ENCODE data around the gene CTU2.

DNA sequence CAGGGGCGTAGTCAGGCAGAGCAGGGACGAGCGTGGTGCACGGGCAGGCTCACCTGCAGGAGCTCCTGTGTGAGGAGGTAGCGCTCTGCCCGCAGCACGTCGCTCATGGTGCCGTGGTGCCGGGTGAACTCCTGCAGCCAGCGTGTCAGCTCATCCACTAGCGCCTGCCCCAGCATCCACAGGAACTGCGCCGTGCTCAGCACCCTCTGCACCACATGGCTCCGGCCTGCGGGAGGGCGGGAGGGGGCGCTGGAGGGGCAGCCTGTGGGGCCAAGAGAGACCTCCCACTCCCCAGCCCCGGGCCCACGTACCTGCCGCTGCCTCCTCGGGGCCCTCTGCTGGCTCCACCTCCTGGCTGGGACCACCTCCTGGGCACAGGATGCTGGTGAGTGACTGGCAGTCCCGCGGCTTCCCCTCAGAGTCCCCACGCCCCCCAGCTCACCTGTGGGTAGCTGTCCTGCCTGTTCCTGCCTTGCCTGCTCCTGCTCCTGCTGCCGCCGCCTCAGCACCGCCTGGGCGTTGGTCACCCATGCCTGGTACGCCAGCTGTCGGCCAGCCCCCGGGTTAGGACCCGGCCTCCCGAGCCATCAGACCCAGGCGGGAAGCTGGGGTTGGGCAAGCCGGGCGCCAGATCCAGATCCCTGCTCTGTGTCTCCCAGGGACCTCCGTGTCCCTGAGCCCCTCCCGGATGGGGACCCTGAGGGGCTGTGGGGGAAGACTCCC, 16.6 kb downstream of the CTU2 start:
- TF ChIP-seq, protein P1, sequence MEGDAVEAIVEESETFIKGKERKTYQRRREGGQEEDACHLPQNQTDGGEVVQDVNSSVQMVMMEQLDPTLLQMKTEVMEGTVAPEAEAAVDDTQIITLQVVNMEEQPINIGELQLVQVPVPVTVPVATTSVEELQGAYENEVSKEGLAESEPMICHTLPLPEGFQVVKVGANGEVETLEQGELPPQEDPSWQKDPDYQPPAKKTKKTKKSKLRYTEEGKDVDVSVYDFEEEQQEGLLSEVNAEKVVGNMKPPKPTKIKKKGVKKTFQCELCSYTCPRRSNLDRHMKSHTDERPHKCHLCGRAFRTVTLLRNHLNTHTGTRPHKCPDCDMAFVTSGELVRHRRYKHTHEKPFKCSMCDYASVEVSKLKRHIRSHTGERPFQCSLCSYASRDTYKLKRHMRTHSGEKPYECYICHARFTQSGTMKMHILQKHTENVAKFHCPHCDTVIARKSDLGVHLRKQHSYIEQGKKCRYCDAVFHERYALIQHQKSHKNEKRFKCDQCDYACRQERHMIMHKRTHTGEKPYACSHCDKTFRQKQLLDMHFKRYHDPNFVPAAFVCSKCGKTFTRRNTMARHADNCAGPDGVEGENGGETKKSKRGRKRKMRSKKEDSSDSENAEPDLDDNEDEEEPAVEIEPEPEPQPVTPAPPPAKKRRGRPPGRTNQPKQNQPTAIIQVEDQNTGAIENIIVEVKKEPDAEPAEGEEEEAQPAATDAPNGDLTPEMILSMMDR (IDR thresholded peaks at IDR 0.05; ENCODE audit: insufficient read depth, low read depth, low read length): no peak
- TF ChIP-seq EZH2 (IDR thresholded peaks at IDR 0.05; ENCODE audit: insufficient read depth, low read length): no peak

All from astrocyte (in vitro differentiated cells and primary cell).